ENCODE data around the gene IMMP2L. TPM values are rescaled to one million over a fixed set of nuclear protein-coding genes. Genes with fewer than 3 reads are reported as not detected.
"Not testable (repeated sequence)": the region's sequence is repeated elsewhere in the genome, so short reads cannot be mapped to it uniquely, and the experiment has no call there.

Gene IMMP2L
- total RNA-seq, 1 donor from 2014 or later: 17.8 TPM

GRCh38 chr7:111473449-111474198, 88.7 kb downstream of the IMMP2L start:
- no peak for TF ChIP-seq CTCF (IDR thresholded peaks at IDR 0.05; ENCODE audit: borderline replicate concordance)
- Histone ChIP-seq H3K36me3 (no peaks in the 10 kb centered on the region), H3K27ac (replicated peaks) (no peak overlapping the region), H3K4me3 (no peak overlapping the region), H3K27me3 (ENCODE audit: low read depth) (no peaks in the 10 kb centered on the region), H3K9me3 (replicated peaks) (peaks cover 26% of the 10 kb centered on the region), H3K4me1 (no peaks in the 10 kb centered on the region)
- intact Hi-C loops (cut with micrococcal nuclease): no loop called here
- DNase-seq: no peak

- no peaks in the 10 kb centered on the region for H3K36me3 ChIP-seq
- intact Hi-C loops (cut with micrococcal nuclease): no loop called here
- H3K27ac ChIP-seq (replicated peaks): no peak overlapping the region
- TF ChIP-seq CTCF (IDR thresholded peaks at IDR 0.05; ENCODE audit: borderline replicate concordance): no peak
- H3K4me3 ChIP-seq: no peak overlapping the region
- DNase-seq: no peak
- no peaks in the 10 kb centered on the region for H3K4me1 ChIP-seq
- H3K9me3 ChIP-seq (replicated peaks): peaks cover 27% of the 10 kb centered on the region
- no peaks in the 10 kb centered on the region for H3K27me3 ChIP-seq (ENCODE audit: low read depth)
Observed at GRCh38 chr7:111470998-111471397, 91.3 kb downstream of the IMMP2L start.

- H3K4me3 ChIP-seq; DNase-seq; H3K4me1 ChIP-seq; H3K36me3 ChIP-seq; intact Hi-C loops (cut with micrococcal nuclease); H3K27me3 ChIP-seq (ENCODE audit: low read depth); H3K27ac ChIP-seq (replicated peaks): not testable (repeated sequence)
- H3K9me3 ChIP-seq (replicated peaks): peaks cover 27% of the 10 kb centered on the region
Observed at GRCh38 chr7:111469894-111470293, 92.4 kb downstream of the IMMP2L start.

GRCh38 chr7:111465774-111466173, 96.5 kb downstream of the IMMP2L start:
- H3K36me3 ChIP-seq; H3K9me3 ChIP-seq (replicated peaks); H3K4me1 ChIP-seq; H3K27ac ChIP-seq (replicated peaks); H3K4me3 ChIP-seq; intact Hi-C loops (cut with micrococcal nuclease); DNase-seq; H3K27me3 ChIP-seq (ENCODE audit: low read depth): not testable (repeated sequence)

- no peak overlapping the region for H3K27ac ChIP-seq (replicated peaks)
- no peaks in the 10 kb centered on the region for H3K4me1 ChIP-seq
- H3K27me3 ChIP-seq (ENCODE audit: low read depth): no peaks in the 10 kb centered on the region
- no peaks in the 10 kb centered on the region for H3K36me3 ChIP-seq
- H3K4me3 ChIP-seq: no peak overlapping the region
- no peak for DNase-seq
- no peaks in the 10 kb centered on the region for H3K9me3 ChIP-seq (replicated peaks)
- intact Hi-C loops (cut with micrococcal nuclease): no loop called here
- TF ChIP-seq CTCF (IDR thresholded peaks at IDR 0.05; ENCODE audit: borderline replicate concordance): no peak
Observed at GRCh38 chr7:111460695-111461094, 101.6 kb downstream of the IMMP2L start.

GRCh38 chr7:111459757-111460280, 102.5 kb downstream of the IMMP2L start:
- intact Hi-C loops (cut with micrococcal nuclease): no loop called here
- Histone ChIP-seq H3K9me3 (replicated peaks) (no peaks in the 10 kb centered on the region), H3K27me3 (ENCODE audit: low read depth) (no peaks in the 10 kb centered on the region), H3K4me1 (no peaks in the 10 kb centered on the region), H3K4me3 (no peak overlapping the region), H3K36me3 (no peaks in the 10 kb centered on the region), H3K27ac (replicated peaks) (no peak overlapping the region)
- no peak for TF ChIP-seq CTCF (IDR thresholded peaks at IDR 0.05; ENCODE audit: borderline replicate concordance)
- no peak for DNase-seq

Data from left ventricle myocardium inferior (tissue), 1 donor.